SK-N-SH (cell line): ENCODE measurements around the gene SUMF1. TPM values are rescaled to one million over a fixed set of nuclear protein-coding genes. Genes with fewer than 3 reads are reported as not detected.

Experiments used
- CTCF ChIA-PET: fragments of 300-600, 350-600 bp; formaldehyde crosslinking; extraction: SDS; loops from one replicate; lab custom pipeline; 2021; lab: Yijun Ruan, JAX
- POLR2A ChIA-PET: fragments of 350-600 bp; sonication (Branson Sonifier 250); formaldehyde crosslinking; extraction: SDS; loops from one replicate; lab custom pipeline; 2020; ENCODE audit warnings: antibody characterized with exemption, inconsistent platforms; lab: Yijun Ruan, JAX
- DNase-seq: peaks from one replicate; pipeline ENCODE4 v3.0.0; 2012
- H2AFZ ChIP-seq: fragments of 200-600 bp; sonication (generic); 2 replicates; pipeline ENCODE4 v1.8.1; 2016; ENCODE audit warnings: antibody characterized with exemption, mild to moderate bottlenecking, low read depth
- H3F3A ChIP-seq: fragments of 200-600 bp; sonication (generic); replicated peaks from 2 replicates; pipeline ENCODE3; 2016; ENCODE audit warnings: antibody characterized with exemption, mild to moderate bottlenecking; ENCODE audit not compliant: insufficient read depth
- H3K27ac ChIP-seq, 2 experiments: fragments of 200-500 bp in 1 of 2; fragments of 200-600 bp in 1 of 2; sonication (Bioruptor generic) in 1 of 2; sonication (generic), shearing (Covaris generic) in 1 of 2; 2 replicates each; pipeline versions ENCODE4 v1.5.1 to v1.6.1; 2014 to 2016; ENCODE audit warnings: low read depth in 2 of 2, inconsistent platforms in 1 of 2, low read length in 1 of 2, mild to moderate bottlenecking in 1 of 2, mixed read lengths in 1 of 2
- H3K27me3 ChIP-seq: fragments of 200-600 bp; sonication (generic), shearing (Covaris generic); 2 replicates; pipeline ENCODE4 v1.6.1; 2016; ENCODE audit warnings: mixed run types; ENCODE audit not compliant: insufficient read depth
- H3K36me3 ChIP-seq, 2 experiments: fragments of 200-500 bp in 1 of 2; fragments of 200-600 bp in 1 of 2; sonication (Bioruptor generic) in 1 of 2; sonication (generic) in 1 of 2; replicated peaks in 1 of 2; 2 replicates each; pipeline versions ENCODE3 to v1.5.1; 2014 to 2016; ENCODE audit warnings: low read length in 1 of 2, mild to moderate bottlenecking in 1 of 2; ENCODE audit not compliant: insufficient read depth in 2 of 2, control insufficient read depth in 1 of 2
- H3K4me1 ChIP-seq, 2 experiments: fragments of 200-500 bp in 1 of 2; fragments of 200-600 bp in 1 of 2; sonication (Bioruptor generic) in 1 of 2; sonication (generic), shearing (Covaris generic) in 1 of 2; 2 replicates each; pipeline versions ENCODE4 v1.5.1 to v1.6.1; 2014 to 2016; ENCODE audit warnings: low read depth in 1 of 2, low read length in 1 of 2, mixed run types in 1 of 2; ENCODE audit not compliant: insufficient read depth in 2 of 2, control insufficient read depth in 1 of 2
- H3K4me2 ChIP-seq: fragments of 200-600 bp; sonication (generic), shearing (Covaris generic); 2 replicates; pipeline ENCODE4 v1.6.1; 2017; ENCODE audit warnings: mixed run types
- H3K4me3 ChIP-seq, 2 experiments: fragments of 200-500 bp in 1 of 2; fragments of 200-600 bp in 1 of 2; sonication (Bioruptor generic) in 1 of 2; sonication (generic), shearing (Covaris generic) in 1 of 2; 2 replicates each; pipeline versions ENCODE4 v1.5.1 to v1.8.1; 2014 to 2016; ENCODE audit warnings: low read depth in 2 of 2, inconsistent platforms in 1 of 2, low read length in 1 of 2, mild to moderate bottlenecking in 1 of 2, mixed read lengths in 1 of 2, moderate library complexity in 1 of 2
- H3K79me2 ChIP-seq: fragments of 200-600 bp; sonication (generic); 2 replicates; pipeline ENCODE4 v1.8.1; 2017; ENCODE audit warnings: mild to moderate bottlenecking; ENCODE audit not compliant: insufficient read depth
- H3K9ac ChIP-seq: fragments of 200-600 bp; sonication (generic); 2 replicates; pipeline ENCODE4 v1.6.1; 2017; ENCODE audit warnings: mixed run types
- H3K9me2 ChIP-seq: fragments of 200-600 bp; sonication (generic); 2 replicates; pipeline ENCODE4 v1.6.1; 2017; ENCODE audit warnings: mixed run types
- H3K9me3 ChIP-seq: fragments of 200-600 bp; sonication (generic); 2 replicates; pipeline ENCODE4 v1.6.1; 2017; ENCODE audit warnings: mixed run types, mild to moderate bottlenecking, moderate library complexity
- H4K20me1 ChIP-seq: fragments of 200-600 bp; sonication (generic); 2 replicates; pipeline ENCODE4 v1.6.1; 2017; ENCODE audit warnings: mild to moderate bottlenecking, mixed run types; ENCODE audit not compliant: insufficient read depth
- CHD2 ChIP-seq: fragments of 150-350 bp; IDR thresholded peaks from 2 replicates; pipeline ENCODE4 v1.6.1; 2018; ENCODE audit warnings: low read length; ENCODE audit not compliant: partially characterized antibody
- ELF1 ChIP-seq: IDR thresholded peaks from 2 replicates; pipeline ENCODE4 v1.4.0; 2012
- EZH2phosphoT487 ChIP-seq: fragments of 200-600 bp; sonication (generic); IDR thresholded peaks from 2 replicates; pipeline ENCODE4 v1.6.1; 2017; ENCODE audit warnings: low read depth, mixed run types, mild to moderate bottlenecking, antibody characterized with exemption, moderate library complexity, borderline replicate concordance
- FOSL2 ChIP-seq: IDR thresholded peaks from 2 replicates; pipeline ENCODE4 v1.4.0; 2012; ENCODE audit warnings: low read depth, mild to moderate bottlenecking, moderate library complexity, borderline replicate concordance
- FOXJ3 ChIP-seq: sonication (generic); formaldehyde crosslinking; IDR thresholded peaks from 2 replicates; pipeline ENCODE4 v1.5.1; 2020; ENCODE audit warnings: mild to moderate bottlenecking, missing genetic modification reagents
- GABPA ChIP-seq: IDR thresholded peaks from 2 replicates; pipeline ENCODE4 v1.4.0; 2012; ENCODE audit warnings: low read depth, mild to moderate bottlenecking
- IRF3 ChIP-seq: fragments of 150-350 bp; IDR thresholded peaks from 2 replicates; pipeline ENCODE4 v1.6.1; 2016; ENCODE audit warnings: mild to moderate bottlenecking, low read depth, low read length
- MEF2A ChIP-seq: IDR thresholded peaks from 2 replicates; pipeline ENCODE4 v1.4.0; 2012; ENCODE audit warnings: low read depth, borderline replicate concordance
- MXI1 ChIP-seq: IDR thresholded peaks from 2 replicates; pipeline ENCODE4 v1.6.1; 2012; ENCODE audit warnings: mild to moderate bottlenecking, low read depth, low read length, improper control_type of control experiment
- RAD21 ChIP-seq: IDR thresholded peaks from 2 replicates; pipeline ENCODE4 v1.6.1; 2012; ENCODE audit warnings: mild to moderate bottlenecking, low read length
- REST ChIP-seq: IDR thresholded peaks from 2 replicates; pipeline ENCODE4 v1.6.1; 2012; ENCODE audit warnings: mild to moderate bottlenecking, low read depth, low read length, moderate library complexity
- SMC3 ChIP-seq: IDR thresholded peaks from 2 replicates; pipeline ENCODE4 v1.6.1; 2012; ENCODE audit warnings: low read depth, low read length, improper control_type of control experiment
- TAF1 ChIP-seq: IDR thresholded peaks from 2 replicates; pipeline ENCODE4 v1.6.1; 2012; ENCODE audit warnings: low read depth, mild to moderate bottlenecking, low read length, moderate library complexity, borderline replicate concordance
- TCF12 ChIP-seq: IDR thresholded peaks from 2 replicates; pipeline ENCODE4 v1.4.0; 2012
- USF1 ChIP-seq: IDR thresholded peaks from 2 replicates; pipeline ENCODE4 v1.4.0; 2012; ENCODE audit warnings: low read depth, borderline replicate concordance
- USF2 ChIP-seq: fragments of 150-350 bp; IDR thresholded peaks from 2 replicates; pipeline ENCODE4 v1.6.1; 2017; ENCODE audit warnings: antibody characterized with exemption, low read length, low read depth, borderline replicate concordance
- YY1 ChIP-seq: IDR thresholded peaks from 2 replicates; pipeline ENCODE4 v1.4.0; 2012; ENCODE audit warnings: low read depth, mild to moderate bottlenecking
- ZBTB33 ChIP-seq: IDR thresholded peaks from 2 replicates; pipeline ENCODE4 v1.4.0; 2012; ENCODE audit warnings: low read depth, borderline replicate concordance
- WGBS: methylation state at CpG from one replicate; pipeline ENCODE4 v1.1.6; 2017; ENCODE audit warnings: low lambda C conversion rate; 5-methylcytosine and 5-hydroxymethylcytosine counted together
- polyA plus RNA-seq, 3 experiments: library from polyadenylated mRNA; depleted of rRNA; stranded (reverse); fragments of >200 nt; gene quantifications; 2 replicates each; pipeline ENCODE4 v1.2.3, GENCODE V29; 2012

SUMF1 gene
- polyA plus RNA-seq, 1 of the 3 experiments (the other 2 are of a cell fraction): 56.9 TPM

- Histone ChIP-seq H3K9me3 (no peaks in the 10 kb centered on the region), H3K9ac (no peak overlapping the region), H3K27me3 (no peaks in the 10 kb centered on the region; the same call in 1 of the 2 replicates), H3K27ac (no peak overlapping the region), H3F3A (no peaks in the 10 kb centered on the region), H3K36me3 (no peaks in the 10 kb centered on the region), H3K4me2 (no peak overlapping the region), H2AFZ (no peak overlapping the region), H3K79me2 (no peaks in the 10 kb centered on the region), H3K9me2 (no peaks in the 10 kb centered on the region), H3K4me3 (no peak overlapping the region), H3K4me1 (no peaks in the 10 kb centered on the region), H4K20me1 (no peaks in the 10 kb centered on the region)
- no peak for DNase-seq
- POLR2A ChIA-PET: no interaction called here
- no peak for TF ChIP-seq USF2
- no peak for TF ChIP-seq ZBTB33
- TF ChIP-seq GABPA: no peak
- no peak for TF ChIP-seq TCF12
- TF ChIP-seq USF1: no peak
- no peak for TF ChIP-seq MXI1
- TF ChIP-seq ELF1: no peak
- no peak for TF ChIP-seq RAD21
- TF ChIP-seq FOSL2: no peak
- no peak for TF ChIP-seq TAF1
- no peak for TF ChIP-seq EZH2phosphoT487
- TF ChIP-seq MEF2A: no peak
- WGBS: 35% methylated on average over 1 of the region's 1 CpG
- CTCF ChIA-PET: no interaction called here
Observed at GRCh38 chr3:4471907-4472306, 4.8 kb upstream of the SUMF1 start.

GRCh38 chr3:4467522-4467867, 426 bp upstream of the SUMF1 start:
- POLR2A ChIA-PET: interaction anchor here (0.5 to 1.5 kb wide), 4 partner anchors 26 to 66 kb away, joined by 4 to 17 read pairs (median 4); partner anchors contain the start of gene ITPR1
- peak overlapping the region; percentile 11 to 71; a peak in 2 of 4 replicates for H3K27ac ChIP-seq

More at GRCh38 chr3:4467522-4467867, 426 bp upstream of the SUMF1 start:
- WGBS: 66% methylated on average over 13 of the region's 13 CpGs
- H3K36me3 ChIP-seq: no peaks in the 10 kb centered on the region
- CTCF ChIA-PET: interaction anchor here (0.7 to 1.8 kb wide), 5 partner anchors 26 to 166 kb away, joined by 3 to 8 read pairs (median 3); no protein-coding TSS in a partner anchor
- H3K9me3 ChIP-seq: no peaks in the 10 kb centered on the region
- peak overlapping the region; percentile 81 to 99 for H3K4me3 ChIP-seq
- peak overlapping the region; percentile 97 for H3K9ac ChIP-seq
- H3K4me2 ChIP-seq: peak overlapping the region; percentile 78
- H2AFZ ChIP-seq: peak overlapping the region; percentile 100
- DNase-seq: no peak
- TF ChIP-seq FOXJ3: no peak
- no peak for TF ChIP-seq RAD21
- no peak for TF ChIP-seq REST
- TF ChIP-seq CHD2: no peak
- TF ChIP-seq IRF3: no peak
- TF ChIP-seq YY1: no peak
- TF ChIP-seq SMC3: no peak
- no peak for TF ChIP-seq GABPA
- TF ChIP-seq, all 33 proteins: peak for 0
- Histone ChIP-seq H3K9me2 (no peaks in the 10 kb centered on the region), H4K20me1 (no peaks in the 10 kb centered on the region), H3K79me2 (peaks cover 14% of the 10 kb centered on the region), H3K4me1 (peaks cover 0 to 4% of the 10 kb centered on the region in 2 experiments; a peak in 1 of 4 replicates), H3K27me3 (no peaks in the 10 kb centered on the region), H3F3A (no peaks in the 10 kb centered on the region)
